Mesendoderm (in vitro differentiated cells): ENCODE measurements around the gene AARS1.
"Not testable (repeated sequence)": the region's sequence is repeated elsewhere in the genome, so short reads cannot be mapped to it uniquely, and the experiment has no call there.

Experiments used
- DNase-seq: peaks from one replicate; pipeline ENCODE4 v3.0.0; 2013
- H2AK5ac ChIP-seq: 2 replicates; pipeline ENCODE4 v1.6.1; 2013; ENCODE audit warnings: low read length, inconsistent platforms
- H2BK120ac ChIP-seq: 2 replicates; pipeline ENCODE4 v1.6.1; 2013; ENCODE audit warnings: low read depth, mild to moderate bottlenecking, low read length, moderate library complexity, mixed read lengths
- H2BK15ac ChIP-seq: replicated peaks from 2 replicates; pipeline ENCODE4 v1.6.1; 2013; ENCODE audit warnings: low read depth, mild to moderate bottlenecking, moderate library complexity
- H2BK5ac ChIP-seq: 2 replicates; pipeline ENCODE4 v1.6.1; 2013; ENCODE audit warnings: low read length, inconsistent platforms
- H3K18ac ChIP-seq: 2 replicates; pipeline ENCODE4 v1.6.1; 2013; ENCODE audit warnings: mild to moderate bottlenecking, low read length, mixed read lengths
- H3K23ac ChIP-seq: one replicate; pipeline ENCODE4 v1.6.1; 2013; ENCODE audit warnings: low read length
- H3K27ac ChIP-seq: 2 replicates; pipeline ENCODE4 v1.5.1; 2013; ENCODE audit warnings: low read depth, mild to moderate bottlenecking, inconsistent platforms, low read length, moderate library complexity
- H3K27me3 ChIP-seq: 2 replicates; pipeline ENCODE4 v1.6.1; 2013; ENCODE audit warnings: low read length, control low read depth, mild to moderate bottlenecking, inconsistent platforms; ENCODE audit not compliant: insufficient read depth, poor library complexity
- H3K36me3 ChIP-seq: 2 replicates; pipeline ENCODE4 v1.6.1; 2013; ENCODE audit warnings: low read length, inconsistent platforms; ENCODE audit not compliant: control insufficient read depth, insufficient read depth
- H3K4ac ChIP-seq: one replicate; pipeline ENCODE4 v1.6.1; 2013; ENCODE audit warnings: low read depth, mild to moderate bottlenecking, low read length, moderate library complexity
- H3K4me1 ChIP-seq: 2 replicates; pipeline ENCODE4 v1.6.1; 2013; ENCODE audit warnings: low read depth, low read length, inconsistent platforms; ENCODE audit not compliant: control insufficient read depth
- H3K4me2 ChIP-seq: 2 replicates; pipeline ENCODE4 v1.6.1; 2013; ENCODE audit warnings: low read length
- H3K4me3 ChIP-seq: 2 replicates; pipeline ENCODE4 v1.5.1; 2013; ENCODE audit warnings: mild to moderate bottlenecking, low read length
- H3K56ac ChIP-seq: one replicate; pipeline ENCODE4 v1.6.1; 2013; ENCODE audit warnings: low read length
- H3K79me1 ChIP-seq: 2 replicates; pipeline ENCODE4 v1.6.1; 2013; ENCODE audit warnings: low read length, inconsistent platforms
- H3K79me2 ChIP-seq: 2 replicates; pipeline ENCODE4 v1.6.1; 2013; ENCODE audit warnings: mild to moderate bottlenecking, low read length; ENCODE audit not compliant: control insufficient read depth, insufficient read depth
- H3K9ac ChIP-seq: 2 replicates; pipeline ENCODE4 v1.6.1; 2013; ENCODE audit warnings: low read length, inconsistent platforms
- H4K5ac ChIP-seq: one replicate; pipeline ENCODE4 v1.6.1; 2013; ENCODE audit warnings: low read length
- H4K8ac ChIP-seq: one replicate; pipeline ENCODE4 v1.6.1; 2013; ENCODE audit warnings: low read depth, mild to moderate bottlenecking, control low read depth, low read length, moderate library complexity
- WGBS: extraction: QIAGEN DNeasy Blood & Tissue Kit; methylation state at CpG from one replicate; pipeline ENCODE4 v1.1.7; 2013; ENCODE audit warnings: low lambda C conversion rate, missing lambda C conversion rate; ENCODE audit not compliant: insufficient coverage; ENCODE audit errors: extremely low coverage; 5-methylcytosine and 5-hydroxymethylcytosine counted together

AARS1 gene

GRCh38 chr16:70251629-70252354, 37.5 kb downstream of the AARS1 start, which contains the start of gene EXOSC6:
Gene EXOSC6 (minus strand): TSS chr16:70251940. CDS start chr16:70251900, 40 bp downstream.
- no peaks in the 10 kb centered on the region for H3K4me1 ChIP-seq
- peak within 1 kb of the TSS; percentile 35 for H2BK5ac ChIP-seq
- peaks cover 14% of the 10 kb centered on the region for H3K79me2 ChIP-seq
- peak within 1 kb of the TSS; percentile 94 for H3K23ac ChIP-seq
- H3K27me3 ChIP-seq = no peaks in the 10 kb centered on the region
- peak within 1 kb of the TSS; percentile 98 for H3K56ac ChIP-seq
- H3K4me3 ChIP-seq = peak within 1 kb of the TSS; percentile 75
- H2AK5ac ChIP-seq = no peak within 1 kb of the TSS
- no CpG with 5 or more reads among the region's 65 CpGs for WGBS
- H2BK15ac ChIP-seq = no peak within 1 kb of the TSS
- H3K27ac ChIP-seq = peak within 1 kb of the TSS; percentile 79
- peak within 1 kb of the TSS; percentile 75 for H3K4me2 ChIP-seq
- peak; percentile 97 for DNase-seq
- H4K8ac ChIP-seq = peak within 1 kb of the TSS; percentile 39
- H3K36me3 ChIP-seq = peaks cover 26% of the 10 kb centered on the region
- H4K5ac ChIP-seq = no peak within 1 kb of the TSS
- H3K9ac ChIP-seq = peak within 1 kb of the TSS; percentile 92
- no peaks in the 10 kb centered on the region for H3K79me1 ChIP-seq
- no peak within 1 kb of the TSS for H2BK120ac ChIP-seq
- peak within 1 kb of the TSS; percentile 41 for H3K18ac ChIP-seq
- peak within 1 kb of the TSS; percentile 76 for H3K4ac ChIP-seq

- peak overlapping the region; percentile 75 for H3K4me2 ChIP-seq
- H4K5ac ChIP-seq = no peak overlapping the region
- no CpG with 5 or more reads among the region's 92 CpGs for WGBS
- H3K4me3 ChIP-seq = peak overlapping the region; percentile 75
- H3K4me1 ChIP-seq = no peaks in the 10 kb centered on the region
- H3K56ac ChIP-seq = peak overlapping the region; percentile 98
- H3K23ac ChIP-seq = peak overlapping the region; percentile 94
- H3K79me2 ChIP-seq = peaks cover 14% of the 10 kb centered on the region
- peak; percentile 61 for DNase-seq
- no peak overlapping the region for H2BK120ac ChIP-seq
- peak overlapping the region; percentile 92 for H3K9ac ChIP-seq
- H3K27ac ChIP-seq = peak overlapping the region; percentile 79
- no peak overlapping the region for H2AK5ac ChIP-seq
- H3K27me3 ChIP-seq = no peaks in the 10 kb centered on the region
- H3K36me3 ChIP-seq = peaks cover 24% of the 10 kb centered on the region
- peak overlapping the region; percentile 41 for H3K18ac ChIP-seq
- H2BK5ac ChIP-seq = no peak overlapping the region
- H4K8ac ChIP-seq = peak overlapping the region; percentile 39
- peak overlapping the region; percentile 76 for H3K4ac ChIP-seq
- H2BK15ac ChIP-seq = no peak overlapping the region
- no peaks in the 10 kb centered on the region for H3K79me1 ChIP-seq
Observed at GRCh38 chr16:70250748-70251628, 38.3 kb downstream of the AARS1 start.

GRCh38 chr16:70249697-70250096, 39.6 kb downstream of the AARS1 start:
- H3K4ac ChIP-seq, H3K4me1 ChIP-seq, H3K27me3 ChIP-seq, H2BK120ac ChIP-seq, H3K18ac ChIP-seq, H2AK5ac ChIP-seq, H3K56ac ChIP-seq, H3K9ac ChIP-seq, H3K79me1 ChIP-seq, H2BK5ac ChIP-seq, H2BK15ac ChIP-seq, H3K4me2 ChIP-seq, H3K4me3 ChIP-seq, H3K23ac ChIP-seq, H4K8ac ChIP-seq, H4K5ac ChIP-seq, H3K27ac ChIP-seq, DNase-seq: not testable (repeated sequence)
- H3K36me3 ChIP-seq = peaks cover 19% of the 10 kb centered on the region
- no CpG with 5 or more reads among the region's 4 CpGs for WGBS
- H3K79me2 ChIP-seq = peaks cover 14% of the 10 kb centered on the region

GRCh38 chr16:70238773-70239172, 50.5 kb downstream of the AARS1 start:
- DNase-seq, H3K27ac ChIP-seq, H3K4me3 ChIP-seq, H3K9ac ChIP-seq, H2BK5ac ChIP-seq, H3K4me1 ChIP-seq, H3K23ac ChIP-seq, H2BK15ac ChIP-seq, H3K4ac ChIP-seq, H3K56ac ChIP-seq, H2BK120ac ChIP-seq, H4K5ac ChIP-seq, H3K36me3 ChIP-seq, H3K79me1 ChIP-seq, H3K4me2 ChIP-seq, H3K79me2 ChIP-seq, H3K18ac ChIP-seq, H3K27me3 ChIP-seq, H2AK5ac ChIP-seq, H4K8ac ChIP-seq: not testable (repeated sequence)

GRCh38 chr16:70231831-70232230, 57.5 kb downstream of the AARS1 start:
- H2BK15ac ChIP-seq, H3K56ac ChIP-seq, H2AK5ac ChIP-seq, H3K36me3 ChIP-seq, H3K23ac ChIP-seq, H2BK5ac ChIP-seq, H3K4me3 ChIP-seq, H3K4ac ChIP-seq, H3K18ac ChIP-seq, H3K4me1 ChIP-seq, H3K79me1 ChIP-seq, H3K27me3 ChIP-seq, H3K4me2 ChIP-seq, H4K5ac ChIP-seq, H3K27ac ChIP-seq, DNase-seq, H4K8ac ChIP-seq, H2BK120ac ChIP-seq, H3K9ac ChIP-seq, H3K79me2 ChIP-seq: not testable (repeated sequence)
- WGBS = no CpG with 5 or more reads among the region's 3 CpGs
